MCF 10A (cell line): ENCODE results near the gene TYROBP. TPM values are rescaled to one million over a fixed set of nuclear protein-coding genes. Genes with fewer than 3 reads are reported as not detected.
A peak's percentile ranks its signal among the peaks of the same experiment; 100 is the strongest.

Experiments
- BruUV-seq: library from RNA; stranded (reverse); fragments of 400-500 nt; replicated peaks from 2 replicates; lab custom pipeline; 2021; lab: Mats Ljungman, UMichigan
- CTCF ChIA-PET: fragments of 300-600 bp; sonication (Branson Sonifier 250); formaldehyde crosslinking; extraction: SDS; loops from one replicate; lab custom pipeline; 2021; ENCODE audit warnings: antibody characterized with exemption, inconsistent platforms; lab: Yijun Ruan, JAX
- POLR2A ChIA-PET: fragments of 300-600, 350-650 bp; sonication (Branson Sonifier 250); formaldehyde crosslinking; extraction: SDS; loops from one replicate; lab custom pipeline; 2020; ENCODE audit warnings: antibody characterized with exemption, inconsistent platforms; lab: Yijun Ruan, JAX
- DNase-seq: peaks from one replicate; pipeline ENCODE4 v3.0.0-alpha.2; 2018; ENCODE audit not compliant: unreplicated experiment
- H3K27ac Mint-ChIP-seq: one replicate; pipeline ENCODE4 v1.8.0; 2022; ENCODE audit warnings: mild to moderate bottlenecking, low read depth, mixed read lengths; ENCODE audit not compliant: unreplicated experiment
- H3K27me3 Mint-ChIP-seq: one replicate; pipeline ENCODE4 v1.8.0; 2022; ENCODE audit warnings: mixed read lengths; ENCODE audit not compliant: insufficient read depth, unreplicated experiment
- H3K36me3 Mint-ChIP-seq: one replicate; pipeline ENCODE4 v1.8.0; 2022; ENCODE audit warnings: mild to moderate bottlenecking, moderate library complexity, mixed read lengths; ENCODE audit not compliant: insufficient read depth, unreplicated experiment
- H3K4me1 Mint-ChIP-seq: one replicate; pipeline ENCODE4 v1.8.0; 2022; ENCODE audit warnings: mixed read lengths; ENCODE audit not compliant: insufficient read depth, unreplicated experiment
- H3K4me3 Mint-ChIP-seq: one replicate; pipeline ENCODE4 v1.8.0; 2022; ENCODE audit warnings: mild to moderate bottlenecking, moderate library complexity, mixed read lengths; ENCODE audit not compliant: unreplicated experiment
- H3K9me3 Mint-ChIP-seq: one replicate; pipeline ENCODE4 v1.8.0; 2022; ENCODE audit warnings: mixed read lengths; ENCODE audit not compliant: unreplicated experiment
- CTCF ChIP-seq: fragments of 200-600 bp; IDR thresholded peaks from one replicate; pipeline ENCODE4 v1.8.0; 2022; ENCODE audit warnings: antibody characterized with exemption, mild to moderate bottlenecking; ENCODE audit not compliant: unreplicated experiment
- intact Hi-C: fragments of 100-400 bp; cut with micrococcal nuclease; formaldehyde crosslinking; loops from 2 replicates; pipeline ENCODE4 v1.14.1; 2022
- total RNA-seq: library from RNA; stranded (reverse); gene quantifications from 2 replicates; pipeline ENCODE4 v1.2.3, GENCODE V29; 2022

TYROBP gene
- total RNA-seq, 1 experiment from 2014 or later = not detected

- no TSS peak for BruUV-seq
- H3K4me1 Mint-ChIP-seq = peaks cover 32% of the 10 kb centered on the region
- TF ChIP-seq CTCF = no peak
- intact Hi-C loops = loop anchor here (10.0 kb wide), 1 partner anchor 165 kb away; the partner anchor contains the start of gene ARHGAP33
- no peak overlapping the region for H3K4me3 Mint-ChIP-seq
- DNase-seq = no peak
- no peaks in the 10 kb centered on the region for H3K9me3 Mint-ChIP-seq
- ChIA-PET CTCF (interaction anchor here (0.5 to 1.2 kb wide), 6 partner anchors 10 to 818 kb away, joined by 3 to 4 read pairs (median 4); partner anchors contain the start of genes FXYD7 and LIN37), POLR2A (interaction anchor here (0.7 kb wide), 1 partner anchor 11 kb away, joined by 4 read pairs; no protein-coding TSS in a partner anchor)
- no peak overlapping the region for H3K27ac Mint-ChIP-seq
- peaks cover 8% of the 10 kb centered on the region for H3K36me3 Mint-ChIP-seq
- H3K27me3 Mint-ChIP-seq = no peaks in the 10 kb centered on the region
Measured at GRCh38 chr19:35939307-35940077, 31.4 kb upstream of the TYROBP start.

GRCh38 chr19:35938282-35939224 is 30.5 kb upstream of the TYROBP start:
- ChIA-PET CTCF (interaction anchor here (0.6 to 1.2 kb wide), 3 partner anchors 49 to 817 kb away, joined by 3 to 4 read pairs (median 3); partner anchors contain the start of gene LIN37), POLR2A (interaction anchor here (0.7 kb wide), 1 partner anchor 12 kb away, joined by 4 read pairs; no protein-coding TSS in a partner anchor)
- peak overlapping the region; percentile 73 for H3K27ac Mint-ChIP-seq
- BruUV-seq = no TSS peak
- TF ChIP-seq CTCF = no peak
- no peak for DNase-seq
- H3K36me3 Mint-ChIP-seq = peaks cover 8% of the 10 kb centered on the region
- H3K4me1 Mint-ChIP-seq = peaks cover 32% of the 10 kb centered on the region
- peak overlapping the region; percentile 85 for H3K4me3 Mint-ChIP-seq
- no peaks in the 10 kb centered on the region for H3K9me3 Mint-ChIP-seq
- no peaks in the 10 kb centered on the region for H3K27me3 Mint-ChIP-seq
- intact Hi-C loops = loop anchor here (10.0 kb wide), 1 partner anchor 164 kb away; the partner anchor contains the start of gene ARHGAP33

- H3K9me3 Mint-ChIP-seq = no peaks in the 10 kb centered on the region
- H3K4me1 Mint-ChIP-seq = peaks cover 32% of the 10 kb centered on the region
- no peak for TF ChIP-seq CTCF
- intact Hi-C loops = loop anchor here (10.0 kb wide), 1 partner anchor 163 kb away; the partner anchor contains the start of gene ARHGAP33
- H3K27me3 Mint-ChIP-seq = no peaks in the 10 kb centered on the region
- H3K4me3 Mint-ChIP-seq = peak overlapping the region; percentile 85
- CTCF ChIA-PET = interaction anchor here (1.1 kb wide), 1 partner anchor 54 kb away, joined by 6 read pairs; no protein-coding TSS in a partner anchor
- DNase-seq = no peak
- H3K27ac Mint-ChIP-seq = peak overlapping the region; percentile 73
- no TSS peak for BruUV-seq
- H3K36me3 Mint-ChIP-seq = peaks cover 8% of the 10 kb centered on the region
- POLR2A ChIA-PET = interaction anchor here (0.6 kb wide), 1 partner anchor 51 kb away, joined by 3 read pairs; no protein-coding TSS in a partner anchor
Measured at GRCh38 chr19:35937345-35938281, 29.5 kb upstream of the TYROBP start.
